ENCODE data around the gene GARNL3. TPM values are rescaled to one million over a fixed set of nuclear protein-coding genes. Genes with fewer than 3 reads are reported as not detected.
A peak's percentile ranks its signal among the peaks of the same experiment; 100 is the strongest.

The GARNL3 gene
- total and polyA plus RNA-seq, 11 donors = 7.1 to 60.4 (median 20.3) TPM

GRCh38 chr9:127384901-127385300 is 120.3 kb downstream of the GARNL3 start:
- peaks cover 0 to 20% (median 0%) of the 10 kb centered on the region in 12 donors for H3K4me1 ChIP-seq
- intact Hi-C loops (cut with DNase I) = no loop called here
- DNase-seq = peak in 1 of 5 donors; percentile 48
- no peak for TF ChIP-seq POLR2A (IDR thresholded peaks at IDR 0.05)
- no peak for TF ChIP-seq CTCF (IDR thresholded peaks at IDR 0.05)
- H3K27ac ChIP-seq = no peak overlapping the region
- H3K4me3 ChIP-seq = no peak overlapping the region
- H3K36me3 ChIP-seq = peaks cover 0 to 26% (median 0%) of the 10 kb centered on the region in 9 donors
- no peaks in the 10 kb centered on the region for H3K27me3 ChIP-seq
- ATAC-seq = no peak
- no peaks in the 10 kb centered on the region for H3K9me3 ChIP-seq
- 84 to 92% (median 85%) methylated on average over 13 of the region's 13 CpGs for WGBS, 4 donors

- DNase-seq (no peak), ATAC-seq (no peak)
- Histone ChIP-seq H3K27ac (no peak overlapping the region), H3K36me3 (peaks cover 0 to 39% (median 6%) of the 10 kb centered on the region in 9 donors), H3K9me3 (no peaks in the 10 kb centered on the region), H3K27me3 (peaks cover 0 to 4% (median 0%) of the 10 kb centered on the region in 9 donors), H3K4me3 (no peak overlapping the region), H3K4me1 (peaks cover 0 to 20% (median 0%) of the 10 kb centered on the region in 12 donors)
- intact Hi-C loops (cut with DNase I) = no loop called here
- no peak for TF ChIP-seq POLR2A (IDR thresholded peaks at IDR 0.05)
- TF ChIP-seq CTCF (IDR thresholded peaks at IDR 0.05) = no peak
- 71 to 93% (median 84%) methylated on average over 4 of the region's 4 CpGs for WGBS, 4 donors
Measured at GRCh38 chr9:127386249-127386648, 121.7 kb downstream of the GARNL3 start.

- ATAC-seq (no peak), DNase-seq (peak in 1 of 5 donors; percentile 27)
- TF ChIP-seq POLR2A (IDR thresholded peaks at IDR 0.05) = no peak
- no peak for TF ChIP-seq CTCF (IDR thresholded peaks at IDR 0.05)
- Histone ChIP-seq H3K27ac (no peak overlapping the region), H3K4me3 (no peak overlapping the region), H3K36me3 (peaks cover 0 to 46% (median 8%) of the 10 kb centered on the region in 9 donors), H3K9me3 (no peaks in the 10 kb centered on the region), H3K27me3 (peaks cover 0 to 4% (median 0%) of the 10 kb centered on the region in 9 donors), H3K4me1 (peaks cover 0 to 20% (median 0%) of the 10 kb centered on the region in 12 donors)
- 86 to 93% (median 90%) methylated on average over 10 of the region's 10 CpGs for WGBS, 4 donors
- intact Hi-C loops (cut with DNase I) = no loop called here
Measured at GRCh38 chr9:127386981-127387380, 122.4 kb downstream of the GARNL3 start.

- Histone ChIP-seq H3K27me3 (peaks cover 0 to 4% (median 0%) of the 10 kb centered on the region in 9 donors), H3K9me3 (no peaks in the 10 kb centered on the region), H3K4me3 (no peak overlapping the region), H3K27ac (peak overlapping the region in 2 of 12 donors; percentile 14 to 55), H3K4me1 (peaks cover 0 to 20% (median 0%) of the 10 kb centered on the region in 12 donors), H3K36me3 (peaks cover 0 to 50% (median 8%) of the 10 kb centered on the region in 9 donors)
- intact Hi-C loops (cut with DNase I) = no loop called here
- TF ChIP-seq POLR2A (IDR thresholded peaks at IDR 0.05) (no peak), CTCF (IDR thresholded peaks at IDR 0.05) (no peak)
- WGBS, 4 donors = 70 to 77% (median 73%) methylated on average over 10 of the region's 10 CpGs
- ATAC-seq (peak; percentile 60 to 95 (median 86)), DNase-seq (peak in 3 of 5 donors; percentile 56 to 61 (median 61))
Measured at GRCh38 chr9:127388037-127388855, 123.7 kb downstream of the GARNL3 start.

Data from heart left ventricle (tissue), 16 donors.